Activated naive CD4-positive, alpha-beta T cell treated with anti-CD3 and anti-CD28 coated beads, Interleukin-2, amount 10 ng/mL, durations not matched to agents 7 days and 5 days (primary cell): ENCODE data around the gene MANSC4.

Experiments
- CTCF ChIA-PET: fragments of 350-600 bp; sonication (Branson Sonifier 250); formaldehyde crosslinking; loops from one replicate; lab custom pipeline; 2021; ENCODE audit warnings: antibody characterized with exemption; lab: Charles Lee
- DNase-seq: peaks from one replicate; pipeline ENCODE4 v3.0.0-alpha.2; 2020
- H3K27ac Mint-ChIP-seq: one replicate; pipeline ENCODE4 v1.8.0; 2021; ENCODE audit warnings: mild to moderate bottlenecking, moderate library complexity, mixed read lengths
- H3K27me3 Mint-ChIP-seq: one replicate; pipeline ENCODE4 v1.8.0; 2021; ENCODE audit warnings: mild to moderate bottlenecking, mixed read lengths
- H3K36me3 Mint-ChIP-seq: one replicate; pipeline ENCODE4 v1.8.0; 2021; ENCODE audit warnings: mixed read lengths
- H3K4me1 Mint-ChIP-seq: one replicate; pipeline ENCODE4 v1.8.0; 2021; ENCODE audit warnings: mixed read lengths
- H3K4me3 Mint-ChIP-seq: one replicate; pipeline ENCODE4 v1.8.0; 2021; ENCODE audit warnings: mild to moderate bottlenecking, moderate library complexity, mixed read lengths
- H3K9me3 Mint-ChIP-seq: one replicate; pipeline ENCODE4 v1.8.0; 2021; ENCODE audit warnings: mixed read lengths

MANSC4 gene

GRCh38 chr12:27779920-27780611 is at the start of gene MANSC4, which contains the start of gene KLHL42:
Gene MANSC4 (minus strand): TSS chr12:27780236. CDS start chr12:27771276, 8,960 bp downstream.
Gene KLHL42 (plus strand): TSS chr12:27780233. CDS start chr12:27780331, 98 bp downstream.
- peak; percentile 83 for DNase-seq
- H3K9me3 Mint-ChIP-seq = no peaks in the 10 kb centered on the region
- peaks cover 12% of the 10 kb centered on the region for H3K27me3 Mint-ChIP-seq

GRCh38 chr12:27828196-27828595 is 48.2 kb upstream of the MANSC4 start:
- CTCF ChIA-PET = no interaction called here
- Mint-ChIP-seq H3K36me3 (no peaks in the 10 kb centered on the region), H3K9me3 (no peaks in the 10 kb centered on the region), H3K4me1 (peaks cover 13% of the 10 kb centered on the region), H3K27me3 (peaks cover 13% of the 10 kb centered on the region), H3K27ac (no peak overlapping the region), H3K4me3 (no peak overlapping the region)
- no peak for DNase-seq

More at GRCh38 chr12:27779920-27780611, at the start of gene MANSC4, which contains the start of gene KLHL42:
- Mint-ChIP-seq H3K27ac (peak within 1 kb of the TSS; percentile 79), H3K36me3 (peaks cover 18% of the 10 kb centered on the region), H3K4me1 (peaks cover 42% of the 10 kb centered on the region), H3K4me3 (peak within 1 kb of the TSS; percentile 78)
- CTCF ChIA-PET = interaction anchor here (1.0 to 2.1 kb wide), 3 partner anchors 34 to 47 kb away, joined by 3 to 19 read pairs (median 3); no protein-coding TSS in a partner anchor

GRCh38 chr12:27826076-27826475 is 46.0 kb upstream of the MANSC4 start:
- Mint-ChIP-seq H3K36me3 (no peaks in the 10 kb centered on the region), H3K4me3 (no peak overlapping the region), H3K4me1 (peaks cover 34% of the 10 kb centered on the region), H3K27ac (no peak overlapping the region), H3K27me3 (peaks cover 9% of the 10 kb centered on the region), H3K9me3 (no peaks in the 10 kb centered on the region)
- DNase-seq = no peak
- CTCF ChIA-PET = interaction anchor here (1.5 kb wide), 1 partner anchor 13 kb away, joined by 4 read pairs; no protein-coding TSS in a partner anchor

- CTCF ChIA-PET = interaction anchor here (0.7 to 6.0 kb wide), 2 partner anchors 88 to 116 kb away, joined by 3 to 106 read pairs; no protein-coding TSS in a partner anchor
- Mint-ChIP-seq H3K27me3 (peaks cover 9% of the 10 kb centered on the region), H3K4me3 (no peak overlapping the region), H3K36me3 (no peaks in the 10 kb centered on the region), H3K9me3 (no peaks in the 10 kb centered on the region), H3K4me1 (peaks cover 37% of the 10 kb centered on the region), H3K27ac (no peak overlapping the region)
- DNase-seq = no peak
Observed at GRCh38 chr12:27824126-27824842, 44.2 kb upstream of the MANSC4 start.

- no peak overlapping the region for H3K27ac Mint-ChIP-seq
- CTCF ChIA-PET = interaction anchor here (2.4 to 6.0 kb wide), 2 partner anchors 34 to 87 kb away, joined by 9 to 106 read pairs; no protein-coding TSS in a partner anchor
- no peak for DNase-seq
- H3K36me3 Mint-ChIP-seq = no peaks in the 10 kb centered on the region
- peaks cover 42% of the 10 kb centered on the region for H3K4me1 Mint-ChIP-seq
- H3K9me3 Mint-ChIP-seq = no peaks in the 10 kb centered on the region
- no peak overlapping the region for H3K4me3 Mint-ChIP-seq
- H3K27me3 Mint-ChIP-seq = peaks cover 13% of the 10 kb centered on the region
Observed at GRCh38 chr12:27823038-27823437, 43.0 kb upstream of the MANSC4 start.

GRCh38 chr12:27822076-27822712 is 42.2 kb upstream of the MANSC4 start:
- H3K27ac Mint-ChIP-seq = peak overlapping the region; percentile 37
- no peaks in the 10 kb centered on the region for H3K36me3 Mint-ChIP-seq
- no peaks in the 10 kb centered on the region for H3K9me3 Mint-ChIP-seq
- DNase-seq = peak; percentile 55
- peaks cover 42% of the 10 kb centered on the region for H3K4me1 Mint-ChIP-seq
- peak overlapping the region; percentile 16 for H3K4me3 Mint-ChIP-seq
- H3K27me3 Mint-ChIP-seq = peaks cover 17% of the 10 kb centered on the region
- CTCF ChIA-PET = interaction anchor here (0.5 to 6.0 kb wide), 21 partner anchors 10 to 400 kb away, joined by 3 to 106 read pairs (median 4); partner anchors contain the start of genes KLHL42 and MANSC4

GRCh38 chr12:27821259-27821973 is 41.4 kb upstream of the MANSC4 start:
- Mint-ChIP-seq H3K27me3 (peaks cover 17% of the 10 kb centered on the region), H3K9me3 (no peaks in the 10 kb centered on the region), H3K4me1 (peaks cover 42% of the 10 kb centered on the region), H3K36me3 (no peaks in the 10 kb centered on the region), H3K27ac (peak overlapping the region; percentile 37), H3K4me3 (no peak overlapping the region)
- CTCF ChIA-PET = interaction anchor here (0.8 to 6.0 kb wide), 24 partner anchors 9 to 401 kb away, joined by 3 to 106 read pairs (median 3); partner anchors contain the start of genes KLHL42 and MANSC4
- peak; percentile 38 for DNase-seq

GRCh38 chr12:27820564-27820963 is 40.5 kb upstream of the MANSC4 start:
- Mint-ChIP-seq H3K36me3 (no peaks in the 10 kb centered on the region), H3K4me3 (no peak overlapping the region), H3K27me3 (peaks cover 17% of the 10 kb centered on the region), H3K27ac (no peak overlapping the region), H3K9me3 (no peaks in the 10 kb centered on the region), H3K4me1 (peaks cover 42% of the 10 kb centered on the region)
- no peak for DNase-seq
- CTCF ChIA-PET = interaction anchor here (0.8 to 6.0 kb wide), 19 partner anchors 9 to 120 kb away, joined by 3 to 106 read pairs (median 5); partner anchors contain the start of genes KLHL42 and MANSC4

- H3K27ac Mint-ChIP-seq = no peak overlapping the region
- CTCF ChIA-PET = no interaction called here
- no peak for DNase-seq
- H3K4me3 Mint-ChIP-seq = no peak overlapping the region
- H3K36me3 Mint-ChIP-seq = no peaks in the 10 kb centered on the region
- H3K4me1 Mint-ChIP-seq = peaks cover 48% of the 10 kb centered on the region
- H3K27me3 Mint-ChIP-seq = peaks cover 12% of the 10 kb centered on the region
- H3K9me3 Mint-ChIP-seq = no peaks in the 10 kb centered on the region
Observed at GRCh38 chr12:27818401-27818918, 38.4 kb upstream of the MANSC4 start.

GRCh38 chr12:27817766-27818165 is 37.7 kb upstream of the MANSC4 start:
- Mint-ChIP-seq H3K36me3 (no peaks in the 10 kb centered on the region), H3K4me1 (peaks cover 42% of the 10 kb centered on the region), H3K27me3 (peaks cover 12% of the 10 kb centered on the region), H3K27ac (no peak overlapping the region), H3K9me3 (no peaks in the 10 kb centered on the region), H3K4me3 (no peak overlapping the region)
- CTCF ChIA-PET = no interaction called here
- no peak for DNase-seq

GRCh38 chr12:27814851-27815591 is 35.0 kb upstream of the MANSC4 start:
- H3K4me1 Mint-ChIP-seq = peaks cover 23% of the 10 kb centered on the region
- CTCF ChIA-PET = interaction anchor here (0.8 kb wide), 1 partner anchor 87 kb away, joined by 3 read pairs; no protein-coding TSS in a partner anchor
- peaks cover 29% of the 10 kb centered on the region for H3K27me3 Mint-ChIP-seq
- H3K9me3 Mint-ChIP-seq = no peaks in the 10 kb centered on the region
- no peaks in the 10 kb centered on the region for H3K36me3 Mint-ChIP-seq
- peak overlapping the region; percentile 50 for H3K27ac Mint-ChIP-seq
- no peak for DNase-seq
- no peak overlapping the region for H3K4me3 Mint-ChIP-seq

- no peak for DNase-seq
- Mint-ChIP-seq H3K9me3 (no peaks in the 10 kb centered on the region), H3K4me1 (peaks cover 22% of the 10 kb centered on the region), H3K36me3 (no peaks in the 10 kb centered on the region), H3K27me3 (peaks cover 28% of the 10 kb centered on the region), H3K4me3 (no peak overlapping the region), H3K27ac (peak overlapping the region; percentile 6)
- CTCF ChIA-PET = interaction anchor here (0.8 kb wide), 1 partner anchor 87 kb away, joined by 3 read pairs; no protein-coding TSS in a partner anchor
Observed at GRCh38 chr12:27814411-27814810, 34.4 kb upstream of the MANSC4 start.
